ENCODE measurements around the gene FANCE. TPM values are rescaled to one million over a fixed set of nuclear protein-coding genes. Genes with fewer than 3 reads are reported as not detected.
A peak's percentile ranks its signal among the peaks of the same experiment; 100 is the strongest.

Gene FANCE
- total RNA-seq, 2 experiments from 2014 or later = 1.6 to 1.7 TPM

GRCh38 chr6:35453236-35453635 lies 1.1 kb downstream of the FANCE start:
- Mint-ChIP-seq H3K36me3 (ENCODE audit: low read depth) (peaks cover 24% of the 10 kb centered on the region), H3K9me3 (no peaks in the 10 kb centered on the region), H3K4me3 (peak overlapping the region; percentile 89), H3K4me1 (ENCODE audit: low read depth) (peaks cover 43% of the 10 kb centered on the region), H3K27me3 (no peaks in the 10 kb centered on the region), H3K27ac (peak overlapping the region; percentile 71)
- intact Hi-C loops (cut with DNase I, micrococcal nuclease) = loop anchor here (5.0 kb wide), 3 partner anchors 36 to 284 kb away; partner anchors contain the start of gene ARMC12 (in 1 of the 2)
- no peak for TF ChIP-seq CTCF (IDR thresholded peaks at IDR 0.05)
- Histone ChIP-seq H3K9me3 (ENCODE audit: control insufficient read depth in 1 of 2, insufficient read depth in 1 of 2, low read length in 2 of 2) (no peaks in the 10 kb centered on the region), H3K4me1 (ENCODE audit: insufficient read depth, low read length) (peaks cover 34% of the 10 kb centered on the region), H3K27ac (ENCODE audit: low read depth in 1 of 2, low read length in 2 of 2) (no peak overlapping the region), H3K4me3 (ENCODE audit: low read length) (peak overlapping the region; percentile 68), H3K27me3 (ENCODE audit: control insufficient read depth in 1 of 2, insufficient read depth in 2 of 2, low read length in 2 of 2) (no peaks in the 10 kb centered on the region), H3K36me3 (ENCODE audit: insufficient read depth, low read length) (peaks cover 22% of the 10 kb centered on the region)
- POLR2A ChIA-PET = interaction anchor here (0.6 to 2.9 kb wide), 9 partner anchors 12 to 156 kb away, joined by 3 to 32 read pairs (median 9); partner anchors contain the start of genes DEF6, PPARD and RPL10A
- CTCF ChIA-PET = interaction anchor here (0.6 to 6.8 kb wide), 3 partner anchors 110 to 187 kb away, joined by 4 to 73 read pairs (median 5); partner anchors contain the start of gene PPARD
- DNase-seq (no peak), ATAC-seq (ENCODE audit: poor library complexity) (no peak)

- Histone ChIP-seq H3K4me3 (ENCODE audit: low read length) (no peak overlapping the region), H3K36me3 (ENCODE audit: insufficient read depth, low read length) (peaks cover 30% of the 10 kb centered on the region), H3K9me3 (ENCODE audit: control insufficient read depth in 1 of 2, insufficient read depth in 1 of 2, low read length in 2 of 2) (no peaks in the 10 kb centered on the region), H3K4me1 (ENCODE audit: insufficient read depth, low read length) (peaks cover 29% of the 10 kb centered on the region), H3K27me3 (ENCODE audit: control insufficient read depth in 1 of 2, insufficient read depth in 2 of 2, low read length in 2 of 2) (no peaks in the 10 kb centered on the region), H3K27ac (ENCODE audit: low read depth in 1 of 2, low read length in 2 of 2) (no peak overlapping the region)
- Mint-ChIP-seq H3K4me3 (peak overlapping the region; percentile 80), H3K36me3 (ENCODE audit: low read depth) (peaks cover 33% of the 10 kb centered on the region), H3K9me3 (no peaks in the 10 kb centered on the region), H3K27ac (no peak overlapping the region), H3K27me3 (no peaks in the 10 kb centered on the region), H3K4me1 (ENCODE audit: low read depth) (peaks cover 39% of the 10 kb centered on the region)
- CTCF ChIA-PET = interaction anchor here (1.2 kb wide), 1 partner anchor 112 kb away, joined by 3 read pairs; the partner anchor contains the start of gene PPARD
- POLR2A ChIA-PET = interaction anchor here (0.5 to 1.0 kb wide), 2 partner anchors 11 to 165 kb away, joined by 3 read pairs; no protein-coding TSS in a partner anchor
- no peak for TF ChIP-seq CTCF (IDR thresholded peaks at IDR 0.05)
- ATAC-seq (ENCODE audit: poor library complexity) (no peak), DNase-seq (no peak)
- intact Hi-C loops (cut with DNase I, micrococcal nuclease) = loop anchor here (1.0 to 5.0 kb wide), 4 partner anchors 11 to 283 kb away; partner anchors contain the start of gene ARMC12 (in 1 of the 2)
These were observed 2.4 kb downstream of the FANCE start for GRCh38 chr6:35454391-35455110.

GRCh38 chr6:35457907-35458306 lies 5.8 kb downstream of the FANCE start:
- Mint-ChIP-seq H3K4me1 (ENCODE audit: low read depth) (peaks cover 18% of the 10 kb centered on the region), H3K4me3 (no peak overlapping the region), H3K9me3 (no peaks in the 10 kb centered on the region), H3K27ac (no peak overlapping the region), H3K36me3 (ENCODE audit: low read depth) (peaks cover 53% of the 10 kb centered on the region), H3K27me3 (no peaks in the 10 kb centered on the region)
- TF ChIP-seq CTCF (IDR thresholded peaks at IDR 0.05) = no peak
- CTCF ChIA-PET = interaction anchor here (1.5 kb wide), 1 partner anchor 116 kb away, joined by 4 read pairs; the partner anchor contains the start of gene PPARD
- ATAC-seq (ENCODE audit: poor library complexity) (no peak), DNase-seq (no peak)
- peaks cover 42% of the 10 kb centered on the region for H3K36me3 ChIP-seq (ENCODE audit: insufficient read depth, low read length)
- no peak overlapping the region for H3K27ac ChIP-seq (ENCODE audit: low read depth in 1 of 2, low read length in 2 of 2)
- intact Hi-C loops (cut with DNase I, micrococcal nuclease) = no loop called here
- H3K27me3 ChIP-seq (ENCODE audit: control insufficient read depth in 1 of 2, insufficient read depth in 2 of 2, low read length in 2 of 2) = no peaks in the 10 kb centered on the region
- peaks cover 10% of the 10 kb centered on the region for H3K4me1 ChIP-seq (ENCODE audit: insufficient read depth, low read length)
- no peak overlapping the region for H3K4me3 ChIP-seq (ENCODE audit: low read length)
- no peaks in the 10 kb centered on the region for H3K9me3 ChIP-seq (ENCODE audit: control insufficient read depth in 1 of 2, insufficient read depth in 1 of 2, low read length in 2 of 2)
- POLR2A ChIA-PET = no interaction called here

Measured in CD4-positive, alpha-beta T cell (primary cell).